ENCODE results near the gene ANKRD16. TPM values are rescaled to one million over a fixed set of nuclear protein-coding genes. Genes with fewer than 3 reads are reported as not detected.
A peak's percentile ranks its signal among the peaks of the same experiment; 100 is the strongest.

Gene ANKRD16
- total and polyA plus RNA-seq, 2 of the 8 experiments (the other 6 are each of a cell fraction or from before 2014, with no cell fraction given): 8.2 to 12.7 TPM

DNA sequence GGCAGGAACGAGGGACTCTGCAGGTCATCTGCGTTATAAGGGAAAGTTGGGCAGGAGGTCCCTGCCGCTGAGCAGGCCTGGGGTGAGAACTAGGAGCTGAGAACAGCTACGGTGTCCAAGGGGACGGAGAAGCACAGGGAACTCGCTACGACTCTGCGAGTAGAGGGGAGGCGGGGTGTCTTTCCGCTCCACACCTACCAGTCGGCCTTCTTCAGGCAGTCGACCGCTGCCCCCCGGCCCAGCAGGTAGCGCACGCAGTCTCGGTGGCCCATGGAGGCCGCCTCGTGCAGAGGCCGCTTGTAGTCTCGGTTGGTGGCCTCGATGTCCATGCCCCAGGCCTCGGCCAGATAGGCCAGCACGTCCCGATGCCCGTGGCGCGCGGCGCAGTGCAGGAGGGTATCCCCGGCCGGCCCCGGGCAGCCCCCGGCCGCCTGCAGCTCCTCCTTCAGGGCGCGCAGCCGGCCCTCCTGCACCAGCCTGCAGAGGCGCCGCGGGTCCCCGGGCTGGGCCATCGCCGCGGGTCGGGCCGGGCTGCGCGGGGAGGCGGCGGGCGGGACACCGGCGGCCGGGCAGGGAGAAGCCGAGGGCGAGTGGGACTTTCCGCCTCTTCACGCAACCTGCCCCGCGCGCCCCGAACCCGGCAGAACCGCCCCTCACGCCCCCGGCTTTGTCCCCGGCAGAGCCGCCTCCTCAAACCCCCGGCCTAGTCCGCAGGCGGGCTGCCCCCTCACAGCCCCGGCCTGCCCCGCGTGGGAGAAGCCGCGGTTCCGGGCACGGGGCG is 660 bp downstream of the ANKRD16 start (continued):
- TF ChIP-seq, protein P1, sequence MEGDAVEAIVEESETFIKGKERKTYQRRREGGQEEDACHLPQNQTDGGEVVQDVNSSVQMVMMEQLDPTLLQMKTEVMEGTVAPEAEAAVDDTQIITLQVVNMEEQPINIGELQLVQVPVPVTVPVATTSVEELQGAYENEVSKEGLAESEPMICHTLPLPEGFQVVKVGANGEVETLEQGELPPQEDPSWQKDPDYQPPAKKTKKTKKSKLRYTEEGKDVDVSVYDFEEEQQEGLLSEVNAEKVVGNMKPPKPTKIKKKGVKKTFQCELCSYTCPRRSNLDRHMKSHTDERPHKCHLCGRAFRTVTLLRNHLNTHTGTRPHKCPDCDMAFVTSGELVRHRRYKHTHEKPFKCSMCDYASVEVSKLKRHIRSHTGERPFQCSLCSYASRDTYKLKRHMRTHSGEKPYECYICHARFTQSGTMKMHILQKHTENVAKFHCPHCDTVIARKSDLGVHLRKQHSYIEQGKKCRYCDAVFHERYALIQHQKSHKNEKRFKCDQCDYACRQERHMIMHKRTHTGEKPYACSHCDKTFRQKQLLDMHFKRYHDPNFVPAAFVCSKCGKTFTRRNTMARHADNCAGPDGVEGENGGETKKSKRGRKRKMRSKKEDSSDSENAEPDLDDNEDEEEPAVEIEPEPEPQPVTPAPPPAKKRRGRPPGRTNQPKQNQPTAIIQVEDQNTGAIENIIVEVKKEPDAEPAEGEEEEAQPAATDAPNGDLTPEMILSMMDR (IDR thresholded peaks at IDR 0.05; ENCODE audit: control extremely low read depth in 1 of 3, insufficient read depth in 1 of 3, low read depth in 1 of 3, low read length in 3 of 3): 0 out of 4 replicates have a peak, but pooled peaks of 1 of the 3 experiments have one; percentile 3
- no peak for TF ChIP-seq CHD1 (IDR thresholded peaks at IDR 0.05; ENCODE audit: low read depth, low read length)
- no peak for TF ChIP-seq SUZ12 (IDR thresholded peaks at IDR 0.05; ENCODE audit: low read length)
